Cardiac septum (tissue), 1 donor: Measurements from ENCODE around the gene AMIGO3. TPM values are rescaled to one million over a fixed set of nuclear protein-coding genes. Genes with fewer than 3 reads are reported as not detected.
"Not testable (repeated sequence)": the region's sequence is repeated elsewhere in the genome, so short reads cannot be mapped to it uniquely, and the experiment has no call there.

Source experiments
- DNase-seq: peaks from one replicate; pipeline ENCODE4 v3.0.0-alpha.2; 2020; ENCODE audit warnings: low spot score
- intact Hi-C: fragments of 100-400 bp; cut with DNase I; formaldehyde crosslinking; loops from one replicate; pipeline ENCODE4 v1.14.0; 2022
- long read RNA-seq: library from polyadenylated mRNA; unstranded; transcript quantifications from one replicate; pipeline ENCODE4 v2.0.0, GENCODE V29; 2021
- total RNA-seq: library from RNA; stranded (reverse); fragmentation: NEBNext Ultra II Directional; extraction: Animal tissue kit (Norgen Biotek cat#: 25700); gene quantifications from one replicate; pipeline ENCODE4 v1.2.1, GENCODE V29; 2021
- donor health status: DM: no; HTN: no; CAD: no.

AMIGO3 gene, protein sequence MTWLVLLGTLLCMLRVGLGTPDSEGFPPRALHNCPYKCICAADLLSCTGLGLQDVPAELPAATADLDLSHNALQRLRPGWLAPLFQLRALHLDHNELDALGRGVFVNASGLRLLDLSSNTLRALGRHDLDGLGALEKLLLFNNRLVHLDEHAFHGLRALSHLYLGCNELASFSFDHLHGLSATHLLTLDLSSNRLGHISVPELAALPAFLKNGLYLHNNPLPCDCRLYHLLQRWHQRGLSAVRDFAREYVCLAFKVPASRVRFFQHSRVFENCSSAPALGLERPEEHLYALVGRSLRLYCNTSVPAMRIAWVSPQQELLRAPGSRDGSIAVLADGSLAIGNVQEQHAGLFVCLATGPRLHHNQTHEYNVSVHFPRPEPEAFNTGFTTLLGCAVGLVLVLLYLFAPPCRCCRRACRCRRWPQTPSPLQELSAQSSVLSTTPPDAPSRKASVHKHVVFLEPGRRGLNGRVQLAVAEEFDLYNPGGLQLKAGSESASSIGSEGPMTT
- total RNA-seq = 0.35 TPM
- long read RNA-seq, partial matches to known transcripts = 0 of 2 reads
- long read RNA-seq, other reads (novel, unspliced or antisense) = 0 of 2 reads

- peak; percentile 97 for DNase-seq
- intact Hi-C loops = no loop called here
These were observed at the start of gene AMIGO3 for GRCh38 chr3:49719214-49719884. TSS of gene AMIGO3 (minus strand) at chr3:49719684. CDS start at chr3:49719465, 219 bp downstream.

- intact Hi-C loops = no loop called here
- DNase-seq = no peak
These were observed 44.5 kb upstream of the AMIGO3 start for GRCh38 chr3:49763981-49764380.

GRCh38 chr3:49761661-49762060, 42.2 kb upstream of the AMIGO3 start:
- DNase-seq = no peak
- intact Hi-C loops = no loop called here

GRCh38 chr3:49759226-49759625, 39.7 kb upstream of the AMIGO3 start:
- DNase-seq = no peak
- intact Hi-C loops = no loop called here

GRCh38 chr3:49757197-49757596, 37.7 kb upstream of the AMIGO3 start:
- intact Hi-C loops = no loop called here
- no peak for DNase-seq

DNA sequence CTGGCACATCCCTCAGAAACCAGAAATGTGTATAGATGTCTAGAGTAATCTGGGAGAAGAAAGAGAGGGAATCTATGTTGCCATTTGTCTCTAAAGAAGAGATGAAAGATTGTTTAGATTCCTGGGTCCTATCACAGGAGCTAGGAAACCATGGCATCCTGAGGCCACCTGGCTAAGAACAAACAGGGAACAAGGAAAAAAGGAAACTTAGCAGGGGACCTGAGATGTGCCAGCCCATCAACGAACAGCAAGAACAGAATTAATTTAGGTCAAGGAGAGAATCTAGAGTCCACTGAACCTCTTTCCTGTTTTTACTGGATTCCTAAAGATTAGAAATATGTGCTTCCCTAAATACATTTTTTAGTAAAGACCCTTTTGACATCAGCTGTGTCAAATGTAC, 36.6 kb upstream of the AMIGO3 start:
- intact Hi-C loops = no loop called here
- DNase-seq = no peak

GRCh38 chr3:49754536-49754935, 35.1 kb upstream of the AMIGO3 start:
- intact Hi-C loops = no loop called here
- no peak for DNase-seq

DNA sequence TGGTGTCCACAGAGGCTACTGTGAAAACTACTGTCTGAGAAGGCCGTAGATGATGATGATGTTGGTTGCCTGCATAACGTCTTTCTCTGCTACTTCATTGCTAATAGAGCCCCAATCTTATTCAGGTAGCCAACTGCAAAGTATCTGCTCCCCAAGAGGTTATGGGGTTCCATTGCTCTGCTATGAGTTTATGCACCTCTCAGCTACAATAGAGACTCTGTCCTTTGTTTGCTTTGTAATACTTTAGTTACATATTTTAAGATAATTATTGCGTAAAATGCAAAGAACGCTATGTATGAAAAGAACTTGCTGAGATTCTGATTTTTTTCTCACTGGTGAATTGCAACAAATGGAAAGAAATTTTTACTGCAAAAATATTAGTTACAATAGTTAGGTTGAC, 32.0 kb upstream of the AMIGO3 start:
- DNase-seq = no peak
- intact Hi-C loops = no loop called here

- intact Hi-C loops = no loop called here
- no peak for DNase-seq
These were observed 30.6 kb upstream of the AMIGO3 start for GRCh38 chr3:49750056-49750455.

- DNase-seq, intact Hi-C loops: not testable (repeated sequence)
These were observed 29.4 kb upstream of the AMIGO3 start for GRCh38 chr3:49748874-49749273.

DNA sequence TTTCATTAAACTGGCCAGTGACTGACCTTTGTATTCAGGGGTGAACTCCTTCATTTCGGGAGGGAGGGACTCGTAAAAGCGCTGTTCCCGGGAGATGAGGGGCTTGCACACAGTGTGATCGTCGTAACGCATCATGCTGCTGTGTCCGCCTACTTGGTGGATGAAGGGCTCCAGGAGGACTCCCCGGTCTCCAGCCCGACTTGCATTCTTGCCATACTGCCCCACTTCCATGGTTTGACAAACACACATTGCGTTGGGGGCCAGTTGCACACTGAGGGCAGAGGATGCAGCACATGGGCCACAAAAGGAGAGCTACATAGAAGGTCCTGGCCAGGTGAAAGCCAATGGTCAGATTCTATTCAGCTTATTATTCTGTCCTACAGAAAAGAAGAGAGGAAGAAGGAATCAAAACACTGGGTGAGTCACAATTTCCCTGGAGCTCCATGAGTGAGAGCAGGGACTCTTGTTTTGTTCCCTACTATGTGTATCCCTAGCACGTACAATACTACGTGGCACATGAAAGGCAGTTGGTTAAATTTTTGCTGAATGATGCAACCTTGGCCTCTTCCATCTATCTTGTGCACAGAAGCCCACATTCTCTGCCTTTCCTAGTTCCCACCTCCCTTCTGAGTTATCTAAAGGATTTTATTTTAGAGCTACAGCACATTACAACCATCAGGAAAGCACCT, 28.5 kb upstream of the AMIGO3 start:
- no peak for DNase-seq

DNA sequence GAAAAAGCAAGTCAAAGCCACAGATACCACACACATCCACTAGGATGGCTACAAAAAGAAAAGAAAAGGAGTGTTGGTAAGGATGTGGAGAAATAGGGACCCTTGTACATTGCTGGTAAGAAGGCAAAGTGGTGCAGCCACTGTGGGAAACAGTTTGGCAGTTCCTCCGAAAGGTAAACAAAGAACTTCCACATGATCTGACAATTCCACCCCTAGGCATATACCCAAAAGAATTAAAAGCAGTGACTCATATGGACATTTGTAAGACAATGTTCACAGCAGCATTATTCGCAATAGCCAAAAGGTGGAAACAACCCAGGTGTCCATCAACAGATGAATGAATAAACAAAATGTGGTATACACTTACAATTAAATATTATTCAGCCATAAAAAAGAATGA, 26.5 kb upstream of the AMIGO3 start:
- intact Hi-C loops = no loop called here
- DNase-seq = no peak

More for the DNA sequence above, 28.5 kb upstream of the AMIGO3 start:
- intact Hi-C loops = no loop called here

DNA sequence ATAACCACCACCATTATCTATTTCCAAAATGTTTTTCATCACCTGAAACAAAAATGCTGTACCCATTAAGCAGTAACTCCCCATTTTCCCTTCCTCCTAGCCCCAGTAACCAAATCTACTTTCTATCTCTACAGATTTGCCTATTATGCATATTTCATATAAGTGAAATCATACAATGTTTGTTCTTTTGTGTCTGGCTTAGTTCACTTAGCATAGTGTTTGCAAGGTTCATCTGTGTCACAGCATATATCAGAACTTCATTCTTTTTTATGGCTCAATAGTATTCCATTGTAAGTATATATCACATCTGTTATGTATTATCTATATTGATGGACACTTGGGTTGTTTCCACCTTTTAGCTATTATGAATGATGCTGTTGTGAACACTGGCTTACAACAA, 20.9 kb upstream of the AMIGO3 start:
- intact Hi-C loops = no loop called here
- DNase-seq = no peak

DNA sequence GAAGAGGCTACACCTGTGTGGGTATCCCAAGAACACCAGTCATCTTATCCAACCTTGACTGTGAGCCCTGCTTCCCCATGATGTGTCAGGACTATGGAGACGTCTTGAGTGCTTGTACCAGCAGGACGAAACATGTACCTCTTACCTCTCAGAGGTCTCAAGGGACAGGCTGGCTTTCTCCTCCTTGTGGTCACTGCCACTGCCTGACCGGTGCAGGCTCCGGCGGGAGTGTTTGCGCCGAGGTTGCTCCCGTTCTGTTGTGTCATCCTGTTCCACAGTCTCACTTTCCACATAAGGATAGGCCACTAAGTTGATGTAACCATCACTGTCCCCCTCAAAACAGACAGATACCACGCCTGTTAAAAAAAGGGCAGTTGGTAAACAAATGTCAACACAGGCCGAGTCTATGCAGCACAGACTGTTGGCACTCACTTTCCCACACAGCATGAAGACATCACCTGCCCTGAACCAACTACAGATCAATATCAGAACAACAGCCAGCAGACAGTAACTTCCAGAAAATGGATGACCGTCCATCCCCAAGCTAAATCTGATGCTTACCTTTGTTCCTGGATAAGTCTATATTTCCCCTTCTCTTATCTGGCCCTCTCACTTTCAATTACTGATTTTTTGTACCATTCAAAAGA, 18.7 kb upstream of the AMIGO3 start:
- peak; percentile 54 for DNase-seq
- intact Hi-C loops = no loop called here

DNA sequence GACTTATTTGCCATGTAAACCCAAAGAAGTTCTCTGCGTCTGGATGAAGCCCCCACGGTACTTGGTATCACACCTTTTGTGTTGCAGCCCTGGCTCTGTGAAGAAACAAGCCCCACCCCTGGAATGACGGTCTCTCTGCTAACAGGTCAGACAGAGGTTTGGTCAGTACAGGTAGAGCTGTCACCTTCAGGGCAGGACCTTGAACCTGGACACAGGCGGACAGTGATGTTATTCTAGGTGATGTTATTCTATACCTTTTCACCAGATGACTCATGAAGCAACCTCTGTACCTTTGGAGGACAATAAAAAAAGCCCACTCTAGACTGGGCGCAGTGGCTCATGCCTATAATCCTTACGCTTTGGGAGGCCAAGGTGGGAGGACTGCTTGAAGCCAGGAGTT, 15.3 kb upstream of the AMIGO3 start:
- DNase-seq = no peak
- intact Hi-C loops = no loop called here

DNA sequence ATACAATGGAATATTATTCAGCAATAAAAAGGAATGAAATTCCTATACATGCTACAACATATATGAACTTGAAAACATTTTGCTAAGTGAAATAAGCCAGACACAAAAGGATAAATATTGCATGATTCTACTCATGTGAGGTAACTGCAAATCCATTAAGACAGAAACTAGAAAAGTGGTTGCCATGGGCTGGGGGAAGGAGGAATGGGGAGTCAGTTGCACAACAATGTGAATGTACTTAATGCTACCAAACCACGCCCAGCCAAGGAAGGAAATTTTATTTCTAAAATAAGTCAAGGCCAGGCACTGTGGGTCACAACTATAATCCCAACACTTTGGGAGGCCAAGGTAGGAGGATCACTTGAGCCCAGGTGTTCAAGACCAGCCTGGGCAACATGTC, 14.1 kb upstream of the AMIGO3 start:
- DNase-seq = no peak
- intact Hi-C loops = no loop called here

DNA sequence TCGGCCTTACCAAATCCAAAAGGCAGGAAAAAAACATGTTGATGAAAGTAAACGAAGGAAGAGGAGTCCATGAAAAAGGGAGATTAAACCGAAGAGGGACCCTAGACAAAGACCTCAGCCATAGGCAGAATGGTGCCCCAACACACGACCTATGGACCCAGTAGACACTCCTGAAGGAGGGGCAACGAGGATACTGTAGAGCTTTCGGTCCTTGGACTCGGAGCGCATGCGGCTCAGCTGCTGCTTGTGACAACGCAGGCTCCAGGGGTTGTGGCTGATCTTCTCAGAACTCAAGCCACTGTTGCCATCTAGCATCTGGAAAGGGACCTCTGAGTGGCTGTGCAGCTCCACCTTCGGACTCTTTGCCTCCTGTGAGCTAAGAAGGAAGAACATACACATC, 13.1 kb upstream of the AMIGO3 start:
- intact Hi-C loops = no loop called here

DNA sequence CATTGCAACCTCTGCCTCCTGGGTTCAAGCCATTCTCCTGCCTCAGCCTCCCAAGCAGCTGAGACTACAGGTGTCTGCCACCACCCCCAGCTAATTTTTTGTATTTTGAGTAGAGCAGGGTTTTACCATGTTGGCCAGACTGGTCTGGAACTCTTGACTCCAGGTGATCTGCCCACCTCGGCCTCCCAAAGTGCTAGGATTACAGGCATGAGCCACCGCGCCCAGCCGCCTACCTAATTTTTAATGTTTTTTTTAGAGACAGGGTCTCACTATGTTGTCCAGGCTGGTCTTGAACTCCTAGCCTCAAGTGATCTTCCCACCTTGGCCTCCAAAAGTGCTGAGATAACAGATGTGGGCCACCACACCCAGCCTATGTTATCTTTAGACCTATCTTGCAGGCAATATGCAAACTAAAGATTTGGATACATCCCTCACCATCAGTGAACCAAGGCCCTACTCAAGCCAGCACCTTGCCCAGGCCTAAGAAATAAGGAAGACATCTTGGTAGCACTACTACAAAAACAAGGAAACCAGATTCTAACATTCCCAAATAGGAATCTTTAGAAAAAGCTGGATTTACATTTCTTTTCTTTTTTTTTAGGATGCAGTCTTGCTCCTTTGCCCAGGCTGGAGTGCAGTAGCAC, 10.6 kb upstream of the AMIGO3 start:
- intact Hi-C loops = no loop called here
- DNase-seq = no peak

More for the DNA sequence above, 13.1 kb upstream of the AMIGO3 start:
- no peak for DNase-seq

- DNase-seq = peak; percentile 65
- intact Hi-C loops = no loop called here
These were observed 8.5 kb upstream of the AMIGO3 start for GRCh38 chr3:49727924-49728361.
